Cardiac fibroblast (primary cell): ENCODE data around the gene DIAPH3.
A peak's percentile ranks its signal among the peaks of the same experiment; 100 is the strongest.

Experiments used
- DNase-seq, 2 donors: peaks; one replicate each; pipeline versions ENCODE4 v3.0.0 to v3.0.0-alpha.2; 2010; ENCODE audit warnings: low read depth in 2 of 2
- H3K4me3 ChIP-seq, 2 donors: replicated peaks in 1 of 2; 1 replicate in 1 of 2; 2 replicates in 1 of 2; pipeline ENCODE4 v1.5.1; 2011; ENCODE audit warnings: low read depth in 2 of 2, low read length in 2 of 2, mild to moderate bottlenecking in 2 of 2, moderate library complexity in 1 of 2
- CTCF ChIP-seq: IDR thresholded peaks from one replicate; pipeline ENCODE4 v1.5.1; 2011; ENCODE audit warnings: low read depth, mild to moderate bottlenecking, low read length, inconsistent platforms

DIAPH3 gene

GRCh38 chr13:59643364-59643841, 520.3 kb downstream of the DIAPH3 start:
- DNase-seq, result no peak
- H3K4me3 ChIP-seq, result no peak overlapping the region
- TF ChIP-seq CTCF, result no peak

GRCh38 chr13:59641817-59642216, 521.9 kb downstream of the DIAPH3 start:
- TF ChIP-seq CTCF, result no peak
- H3K4me3 ChIP-seq, result no peak overlapping the region
- DNase-seq, result peak in 1 of 2 donors; percentile 37

- H3K4me3 ChIP-seq, result no peak overlapping the region
- DNase-seq, result no peak
- no peak for TF ChIP-seq CTCF
Measured at GRCh38 chr13:59641261-59641660, 522.5 kb downstream of the DIAPH3 start.

GRCh38 chr13:59638404-59638803, 525.3 kb downstream of the DIAPH3 start:
- peak in 1 of 2 donors; percentile 1 for DNase-seq
- TF ChIP-seq CTCF, result no peak

GRCh38 chr13:59635589-59635988, 528.1 kb downstream of the DIAPH3 start:
- DNase-seq, result no peak
- TF ChIP-seq CTCF, result no peak
- H3K4me3 ChIP-seq, result no peak overlapping the region

More at GRCh38 chr13:59638404-59638803, 525.3 kb downstream of the DIAPH3 start:
- H3K4me3 ChIP-seq, result no peak overlapping the region

GRCh38 chr13:59633290-59633689, 530.4 kb downstream of the DIAPH3 start:
- H3K4me3 ChIP-seq, result no peak overlapping the region
- peak; percentile 37 to 52 for DNase-seq
- TF ChIP-seq CTCF, result no peak

GRCh38 chr13:59631271-59631670, 532.5 kb downstream of the DIAPH3 start:
- no peak for DNase-seq
- H3K4me3 ChIP-seq, result no peak overlapping the region
- no peak for TF ChIP-seq CTCF
